Measurements from ENCODE around the gene JAM3. TPM values are rescaled to one million over a fixed set of nuclear protein-coding genes. Genes with fewer than 3 reads are reported as not detected.
"Not testable (repeated sequence)": the region's sequence is repeated elsewhere in the genome, so short reads cannot be mapped to it uniquely, and the experiment has no call there.

The JAM3 gene
- polyA plus RNA-seq, 3 donors: 47.5 to 57.0 (median 55.1) TPM

DNA sequence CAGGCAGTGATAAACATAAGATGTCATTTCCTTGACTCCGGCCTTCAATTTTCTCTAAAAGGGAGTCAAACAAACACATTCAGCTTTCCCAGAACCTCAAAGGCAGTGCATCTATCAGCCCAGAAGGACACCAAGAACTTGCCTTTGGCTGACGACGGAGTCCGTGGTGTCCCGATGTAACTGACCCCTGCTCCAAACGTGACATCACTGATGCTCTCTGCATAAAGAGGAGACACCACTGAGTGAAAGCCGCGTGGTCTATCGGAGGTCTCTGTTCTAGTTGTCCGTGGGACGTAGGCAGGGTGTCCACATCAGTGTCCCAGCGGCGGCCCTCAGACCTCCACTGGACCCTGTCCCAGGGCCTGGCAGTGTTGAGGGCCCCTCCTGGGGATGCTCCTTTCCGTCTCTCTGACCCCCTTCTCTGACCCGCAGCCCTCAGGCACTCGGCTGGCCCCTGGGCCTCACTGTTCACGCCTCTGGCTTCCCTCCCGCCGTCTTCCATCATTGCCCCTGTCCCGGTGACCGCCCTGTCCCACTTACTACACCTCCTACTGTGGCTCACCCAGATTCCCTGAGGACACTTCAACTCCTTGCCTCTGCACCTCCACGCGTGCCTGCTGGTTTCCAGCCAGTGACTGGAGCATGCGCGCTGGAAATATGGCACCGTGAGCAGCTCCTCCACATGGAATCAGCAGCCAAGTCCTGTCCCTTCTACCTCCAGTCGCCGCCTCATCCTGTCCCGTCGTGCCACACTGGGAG lies 84.5 kb downstream of the JAM3 start:
- DNase-seq (ENCODE audit: extremely low read depth in 1 of 11, low read depth in 9 of 11, low spot score in 4 of 11): no peak

DNA sequence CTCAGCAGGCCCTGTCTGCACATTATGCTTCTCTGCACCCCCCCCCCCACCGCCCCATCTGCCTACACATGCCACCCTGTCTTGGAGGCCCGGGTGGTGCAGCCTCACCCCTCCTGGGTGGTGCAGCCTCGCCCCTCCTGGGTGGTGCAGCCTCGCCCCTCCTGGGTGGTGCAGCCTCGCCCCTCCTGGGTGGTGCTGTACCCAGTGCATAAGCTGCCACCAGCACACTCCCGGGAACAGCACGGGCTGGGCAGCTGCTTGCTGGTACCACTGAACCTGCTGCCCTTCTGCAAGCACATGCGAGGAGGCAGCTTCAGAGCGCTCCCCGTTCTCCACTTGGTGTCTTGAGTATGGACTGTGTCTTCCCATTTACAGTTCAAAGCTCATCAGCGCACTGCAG lies 85.6 kb downstream of the JAM3 start:
- no peak for DNase-seq (ENCODE audit: extremely low read depth in 1 of 11, low read depth in 9 of 11, low spot score in 4 of 11)

DNA sequence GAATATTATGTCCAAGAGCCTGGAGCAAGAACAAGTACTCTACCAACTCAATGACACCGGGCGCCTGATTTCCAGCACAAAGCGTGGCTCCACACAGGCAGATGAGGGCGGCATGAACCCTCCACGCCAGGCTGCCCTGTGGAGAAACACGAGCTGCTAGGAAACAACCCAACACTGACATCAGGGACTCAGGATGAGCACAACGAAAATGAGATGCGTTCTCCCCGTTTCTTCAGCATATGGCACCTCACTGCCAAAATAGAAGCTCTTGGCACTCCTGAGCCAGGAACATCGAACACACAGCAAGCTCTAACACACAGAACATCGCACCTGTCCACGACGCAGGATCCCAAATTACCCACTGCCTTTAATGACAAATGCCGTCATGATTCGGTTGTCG lies 86.6 kb downstream of the JAM3 start:
- DNase-seq (ENCODE audit: extremely low read depth in 1 of 11, low read depth in 9 of 11, low spot score in 4 of 11): no peak

DNA sequence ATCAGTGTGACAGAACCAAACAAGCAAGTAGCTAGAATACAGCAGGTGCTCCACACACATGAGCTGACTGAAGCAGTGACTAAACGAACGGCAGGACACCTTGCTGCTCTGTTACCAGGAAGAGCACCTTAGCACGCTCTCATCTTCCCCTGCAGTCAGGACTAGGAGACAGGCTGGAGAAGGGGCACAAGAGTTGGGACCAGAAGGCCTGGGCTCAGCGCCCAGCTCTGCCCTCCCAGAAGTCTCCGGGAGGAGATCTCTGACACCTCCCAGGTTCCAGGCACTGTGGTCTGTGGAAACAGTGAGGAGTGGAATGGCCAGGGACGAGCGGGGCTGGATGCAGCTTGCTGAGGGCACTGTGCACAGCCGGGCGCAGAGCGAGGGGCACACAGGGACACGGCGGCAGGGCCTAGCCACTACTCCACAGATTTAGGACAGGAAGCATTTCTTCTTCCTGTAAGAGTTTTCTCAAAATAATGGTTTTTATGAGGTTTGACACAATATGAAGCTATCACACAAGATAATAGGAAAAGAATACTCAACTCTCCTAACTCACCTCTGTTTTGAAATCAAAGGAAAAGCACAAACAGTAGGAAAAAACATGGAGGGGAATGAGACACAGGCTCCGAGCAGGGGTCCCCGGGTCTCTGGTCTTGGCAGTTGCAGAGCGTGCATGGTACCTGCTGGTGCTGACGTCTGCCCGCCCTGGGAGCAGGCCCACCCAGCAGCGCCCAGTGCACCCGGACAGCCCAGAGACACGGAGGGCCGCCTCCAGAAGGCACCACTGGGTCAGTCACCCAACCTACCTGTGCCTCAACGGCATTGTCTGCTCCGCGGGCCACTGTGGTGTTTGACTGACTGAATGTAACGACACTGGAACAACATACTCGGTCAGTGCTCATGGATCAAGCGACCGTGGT lies 87.3 kb downstream of the JAM3 start:
- DNase-seq (ENCODE audit: extremely low read depth in 1 of 11, low read depth in 9 of 11, low spot score in 4 of 11): no peak

DNA sequence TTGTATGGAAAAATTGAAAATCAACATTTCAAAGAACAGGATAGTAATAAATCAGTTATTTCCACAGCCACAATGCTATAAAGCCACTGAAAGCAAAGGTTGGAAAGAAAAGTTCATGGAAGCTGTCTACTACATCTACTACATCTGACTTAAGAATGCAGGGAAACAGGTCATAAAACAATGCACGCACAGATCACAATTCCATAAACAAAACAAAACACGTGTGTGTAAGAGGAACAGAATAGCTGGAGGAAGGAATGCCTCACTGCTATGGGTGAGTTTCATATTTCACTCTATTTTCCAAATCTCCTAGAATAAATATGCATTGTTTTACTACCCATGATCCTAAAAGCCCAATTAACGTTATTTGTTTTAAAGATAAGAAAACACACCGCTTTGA lies 88.6 kb downstream of the JAM3 start:
- DNase-seq (ENCODE audit: extremely low read depth in 1 of 11, low read depth in 9 of 11, low spot score in 4 of 11): no peak

DNA sequence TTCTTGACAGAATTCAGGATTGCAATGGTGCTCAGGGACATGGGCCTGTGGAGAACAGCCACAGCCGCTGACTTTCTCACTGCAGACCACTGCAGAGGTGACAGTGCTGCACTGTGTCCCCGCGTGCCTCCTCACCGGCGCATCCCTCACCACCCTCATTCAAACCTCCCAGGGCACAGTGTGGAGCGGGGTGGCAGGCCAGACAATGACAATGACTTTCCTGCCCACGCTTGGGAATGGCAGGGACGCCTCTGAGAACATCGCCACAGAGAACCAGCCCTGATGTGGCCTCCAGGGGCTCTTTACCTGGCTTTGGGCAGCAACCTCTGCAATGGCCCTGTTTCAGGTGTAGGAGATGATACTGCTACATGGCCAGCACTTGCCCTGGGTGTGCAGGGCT lies 89.2 kb downstream of the JAM3 start:
- DNase-seq (ENCODE audit: extremely low read depth in 1 of 11, low read depth in 9 of 11, low spot score in 4 of 11): no peak

DNA sequence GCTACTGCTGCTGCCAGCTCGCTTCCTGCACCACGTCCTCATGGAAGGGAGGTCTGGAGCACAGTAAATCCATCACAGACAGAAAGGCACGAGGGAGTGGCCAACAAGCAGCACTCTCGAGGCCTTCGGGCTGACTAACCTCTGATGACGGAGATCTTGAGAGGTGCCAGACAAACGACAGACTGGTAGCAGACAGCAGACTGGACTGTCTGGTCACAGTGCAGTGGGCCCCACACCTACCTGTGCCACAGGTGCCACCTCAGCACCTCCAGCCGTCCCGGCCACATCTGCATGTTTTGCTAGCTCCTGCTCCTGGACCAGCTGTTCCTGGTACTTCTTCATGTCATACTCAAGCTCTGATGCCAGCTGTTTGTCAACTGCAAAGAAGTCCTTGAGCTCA lies 90.8 kb downstream of the JAM3 start:
- DNase-seq (ENCODE audit: extremely low read depth in 1 of 11, low read depth in 9 of 11, low spot score in 4 of 11): no peak

DNA sequence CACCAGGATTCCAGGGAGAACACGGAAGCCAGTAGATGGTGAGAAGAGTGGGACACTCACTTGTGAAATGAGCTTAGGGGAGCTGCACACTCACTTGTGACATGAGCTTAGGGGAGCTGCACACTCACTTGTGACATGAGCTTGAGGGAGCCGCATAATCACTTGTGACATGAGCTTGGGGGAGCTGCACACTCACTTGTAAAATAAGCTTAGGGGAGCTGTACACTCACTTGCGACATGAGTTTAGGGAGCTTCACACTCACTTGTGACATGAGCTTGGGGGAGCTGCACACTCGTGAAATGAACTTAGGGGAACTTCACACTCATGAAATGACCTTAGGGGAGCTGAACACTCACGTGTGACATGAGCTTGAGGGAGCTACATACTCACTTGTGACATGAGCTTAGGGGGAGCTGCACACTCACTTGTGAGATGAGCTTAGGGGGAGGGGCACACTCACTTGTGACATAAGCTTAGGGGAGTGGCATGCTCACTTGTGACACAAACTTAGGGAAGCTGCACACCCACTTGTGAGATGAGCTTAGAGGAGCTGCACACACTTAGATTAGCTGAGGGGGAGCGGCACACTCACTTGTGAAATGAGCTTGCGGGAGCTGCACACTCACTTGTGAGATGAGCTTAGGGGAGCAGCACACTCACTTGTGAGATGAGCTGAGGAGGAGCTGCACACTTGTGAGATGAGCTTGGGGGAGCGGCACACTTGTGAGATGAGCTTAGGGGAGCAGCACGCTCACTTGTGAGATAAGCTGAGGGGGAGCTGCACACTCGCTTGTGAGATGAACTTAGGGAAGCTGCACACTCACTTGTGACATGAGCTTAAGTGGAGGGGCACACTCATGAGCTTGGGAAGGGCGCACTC lies 95.9 kb downstream of the JAM3 start:
- no peak for DNase-seq (ENCODE audit: extremely low read depth in 1 of 11, low read depth in 9 of 11, low spot score in 4 of 11)

DNA sequence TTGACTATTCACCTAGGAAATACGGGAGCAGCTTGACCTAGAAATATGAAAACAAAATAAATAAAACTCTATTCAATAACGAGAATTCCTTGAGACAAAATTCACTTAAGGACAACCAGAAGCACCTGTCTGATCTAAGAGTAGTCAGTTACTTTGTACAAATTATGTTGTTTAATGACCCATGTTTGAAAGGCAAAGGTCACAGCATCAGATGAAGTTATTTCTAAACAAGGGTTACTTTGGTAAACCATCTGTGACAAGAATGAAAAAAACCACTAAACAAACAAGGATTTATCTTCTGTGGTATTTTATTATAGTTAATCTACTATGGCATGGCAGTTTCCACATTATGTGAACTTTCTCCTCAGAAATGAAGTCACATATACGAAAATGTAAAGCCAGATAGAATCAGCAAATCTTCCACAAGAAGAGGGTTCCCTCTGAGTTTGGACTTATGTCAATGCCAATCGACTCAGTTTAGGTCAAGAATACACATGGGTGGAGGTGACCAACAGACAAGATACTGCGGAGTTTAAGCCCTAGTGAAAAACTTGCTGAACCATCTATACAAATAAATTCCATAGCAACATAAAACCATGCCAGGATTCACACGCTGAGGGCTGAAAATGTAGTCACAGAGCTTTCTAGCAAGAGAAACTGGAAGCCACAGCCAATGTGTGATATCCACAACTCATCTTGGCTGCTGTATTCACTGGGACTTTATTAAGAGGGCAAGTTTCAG lies 101.5 kb downstream of the JAM3 start:
- peak in 2 of 11 donors; percentile 7 to 8 for DNase-seq (ENCODE audit: extremely low read depth in 1 of 11, low read depth in 9 of 11, low spot score in 4 of 11)

DNA sequence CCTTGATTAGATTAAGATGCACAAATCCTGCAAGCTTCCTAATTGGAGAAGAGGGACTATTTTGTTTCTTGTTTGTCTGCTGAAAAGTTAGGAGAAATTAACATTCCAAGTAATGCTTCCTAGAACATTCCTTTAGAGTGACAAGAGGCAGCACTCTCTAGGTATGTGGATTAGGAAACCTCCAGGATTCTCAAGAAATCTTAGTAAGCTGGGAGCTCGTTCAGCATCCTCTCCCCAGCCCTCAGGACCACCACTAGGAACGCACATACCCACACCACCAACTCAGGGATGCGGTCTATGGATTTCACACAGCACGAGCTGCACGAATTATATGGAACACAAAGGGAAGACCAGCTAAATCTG lies 102.0 kb downstream of the JAM3 start:
- no peak for DNase-seq (ENCODE audit: extremely low read depth in 1 of 11, low read depth in 9 of 11, low spot score in 4 of 11)

DNA sequence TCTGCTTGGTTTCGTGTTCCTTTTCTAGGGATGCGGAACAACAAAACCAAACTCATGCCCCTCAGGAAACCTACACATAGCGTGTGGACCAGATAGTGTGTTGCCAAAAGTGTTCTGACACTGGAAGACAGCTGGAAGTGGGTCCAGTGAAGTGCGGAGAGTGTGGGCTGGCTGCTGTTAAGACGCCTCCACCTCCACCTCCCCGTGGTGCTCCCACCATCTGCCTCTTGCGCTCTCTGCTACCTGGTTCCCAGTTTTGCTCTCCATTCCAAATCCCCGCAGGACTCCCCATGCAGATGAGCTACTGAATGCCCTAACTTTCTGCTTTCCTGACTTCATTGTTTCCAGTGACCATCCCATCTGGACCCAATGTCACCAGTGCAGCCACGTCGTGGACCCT lies 103.1 kb downstream of the JAM3 start:
- DNase-seq (ENCODE audit: extremely low read depth in 1 of 11, low read depth in 9 of 11, low spot score in 4 of 11): no peak

DNA sequence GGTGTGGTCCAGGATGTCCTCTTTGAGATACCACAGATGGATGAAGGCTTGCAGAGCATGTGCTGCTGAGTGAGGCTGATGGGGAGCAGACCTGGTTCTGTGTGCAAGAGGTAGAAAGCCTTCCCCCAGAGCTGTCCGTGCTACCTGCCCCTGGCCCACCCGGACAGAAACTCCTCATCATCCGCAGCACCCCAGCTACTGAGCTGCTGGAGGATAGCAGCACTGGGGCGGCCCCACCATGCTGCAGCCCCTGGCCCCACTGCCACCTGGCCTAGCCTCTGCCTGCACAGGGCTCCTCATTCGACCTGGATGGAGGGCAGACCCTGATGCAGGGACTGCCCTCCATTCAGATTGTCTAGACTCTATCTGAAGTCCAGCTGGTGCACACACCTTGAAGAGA lies 104.4 kb downstream of the JAM3 start:
- no peak for DNase-seq (ENCODE audit: extremely low read depth in 1 of 11, low read depth in 9 of 11, low spot score in 4 of 11)

DNA sequence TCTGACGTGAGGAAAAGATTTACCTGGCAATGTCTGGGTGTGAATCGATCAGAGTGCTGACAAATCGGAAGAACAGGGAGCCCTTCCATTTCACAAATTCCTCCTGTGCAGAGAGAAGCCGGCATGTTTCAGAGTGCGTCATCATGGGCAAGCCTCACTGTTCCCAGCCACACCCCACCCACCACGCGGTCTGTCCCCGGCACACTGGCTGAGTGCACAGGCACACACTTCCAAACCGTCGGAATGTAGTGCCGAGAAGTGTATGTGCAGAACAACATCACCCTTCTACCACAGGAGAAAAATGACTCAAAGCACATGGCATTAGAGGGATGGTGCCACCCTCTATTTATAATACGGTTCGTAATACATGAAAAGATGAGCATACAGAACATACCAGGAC lies 107.4 kb downstream of the JAM3 start:
- DNase-seq (ENCODE audit: extremely low read depth in 1 of 11, low read depth in 9 of 11, low spot score in 4 of 11): no peak

DNA sequence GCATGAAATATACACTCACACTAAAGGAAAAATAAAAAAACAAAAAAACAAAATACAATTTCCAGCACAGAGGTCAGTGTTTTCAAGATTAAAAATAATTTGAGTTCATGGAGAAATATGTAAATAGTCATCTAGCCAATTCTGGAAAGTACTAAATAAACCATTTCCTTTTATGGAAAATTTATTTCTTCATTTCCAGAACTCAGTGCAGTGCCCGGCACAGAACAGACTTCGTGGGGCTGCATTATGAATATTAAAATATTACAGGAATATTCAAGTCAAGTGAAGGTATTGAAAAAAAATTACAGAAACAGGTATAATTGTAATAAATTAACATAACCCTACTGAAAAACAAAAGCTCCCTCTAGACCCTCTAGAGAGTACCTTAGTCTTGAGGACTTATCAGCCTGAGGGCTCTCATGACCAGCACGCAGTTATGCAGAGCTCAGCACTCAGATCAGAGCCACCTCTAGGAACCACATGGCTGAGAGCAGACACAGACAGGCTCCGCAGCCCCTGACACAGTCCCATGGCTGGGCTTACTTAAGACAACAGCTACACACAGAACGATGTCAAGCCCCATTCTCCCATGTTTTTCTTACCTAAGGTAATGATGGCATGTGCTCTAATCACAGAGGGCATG lies 109.3 kb downstream of the JAM3 start:
- DNase-seq (ENCODE audit: extremely low read depth in 1 of 11, low read depth in 9 of 11, low spot score in 4 of 11): no peak

DNA sequence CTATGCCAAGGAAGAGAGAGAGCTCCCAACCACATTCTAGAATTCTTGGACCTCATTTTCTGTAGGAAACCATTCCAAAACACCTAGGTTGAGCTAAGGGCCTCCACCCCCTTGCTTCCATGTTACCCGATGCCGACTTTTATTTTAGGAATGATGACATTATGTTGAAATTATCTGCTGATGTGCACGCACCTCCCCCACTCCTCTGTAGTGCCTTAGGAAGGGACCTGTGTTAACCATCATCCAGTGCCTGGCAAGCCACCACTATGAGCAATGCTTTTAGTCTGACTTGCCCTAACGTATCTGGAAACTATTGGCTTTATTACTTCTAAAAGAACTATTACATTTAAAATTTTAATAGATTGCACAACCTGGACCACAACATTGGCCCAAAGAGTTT lies 112.8 kb downstream of the JAM3 start:
- no peak for DNase-seq (ENCODE audit: extremely low read depth in 1 of 11, low read depth in 9 of 11, low spot score in 4 of 11)

DNA sequence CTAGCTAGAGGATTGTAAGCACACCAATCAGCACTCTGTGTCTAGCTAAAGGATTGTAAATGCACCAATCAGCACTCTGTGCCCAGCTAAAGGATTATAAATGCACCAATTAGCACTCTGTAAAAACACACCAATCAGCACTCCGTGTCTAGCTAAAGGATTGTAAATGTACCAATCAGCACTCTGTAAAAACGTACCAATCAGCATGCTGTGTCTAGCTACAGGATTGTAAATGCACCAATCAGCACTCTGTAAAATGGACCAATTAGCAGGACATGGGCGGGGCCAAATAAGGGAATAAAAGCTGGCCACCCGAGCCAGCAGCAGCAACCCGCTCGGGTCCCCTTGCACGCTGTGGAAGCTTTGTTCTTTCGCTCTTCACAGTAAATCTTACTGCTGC lies 119.2 kb downstream of the JAM3 start:
- DNase-seq (ENCODE audit: extremely low read depth in 1 of 11, low read depth in 9 of 11, low spot score in 4 of 11): not testable (repeated sequence)

DNA sequence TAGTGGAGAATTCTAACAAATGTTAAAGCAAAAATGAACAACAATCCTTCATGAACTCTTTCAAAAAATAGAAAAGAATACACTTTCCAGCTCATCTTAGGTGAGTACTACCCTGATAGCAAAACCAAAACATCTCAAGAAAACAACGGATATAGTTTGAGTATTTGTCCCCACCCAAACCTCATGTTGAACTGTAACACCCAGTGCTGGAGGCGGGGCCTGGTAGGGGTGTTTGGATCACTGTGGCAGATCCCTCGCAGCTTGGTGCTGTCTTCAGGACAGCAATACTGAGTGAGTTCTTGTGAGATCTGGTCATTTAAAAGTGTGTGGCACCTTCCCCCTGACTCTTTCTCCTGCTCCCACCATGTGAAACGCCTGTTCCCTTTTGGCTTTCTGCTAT lies 127.9 kb downstream of the JAM3 start:
- DNase-seq (ENCODE audit: extremely low read depth in 1 of 11, low read depth in 9 of 11, low spot score in 4 of 11): no peak

DNA sequence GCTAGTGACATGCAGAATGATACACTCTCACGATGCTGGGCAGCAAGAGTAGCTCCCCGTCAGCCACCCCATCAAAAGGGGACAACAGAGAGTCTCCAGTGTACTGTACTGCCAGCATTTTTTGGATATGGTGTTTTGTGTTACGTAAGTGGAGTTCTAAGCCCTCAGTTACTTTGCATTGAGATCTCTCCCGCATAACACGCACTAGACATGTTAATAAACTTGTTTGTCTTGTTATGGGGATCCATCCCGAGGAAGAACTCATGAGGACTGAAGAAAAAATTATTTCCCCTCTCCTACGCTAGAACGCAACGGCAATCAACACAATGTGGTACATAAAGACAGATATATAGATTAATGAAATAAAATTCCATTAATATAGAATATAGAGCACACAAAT lies 130.7 kb downstream of the JAM3 start:
- DNase-seq (ENCODE audit: extremely low read depth in 1 of 11, low read depth in 9 of 11, low spot score in 4 of 11): no peak

All from renal cortex interstitium (tissue), 11 donors.